ENCODE data around the gene SND1.
A peak's percentile ranks its signal among the peaks of the same experiment; 100 is the strongest.

Gene SND1

GRCh38 chr7:128123291-128124037 lies 471.5 kb downstream of the SND1 start:
- CTCF ChIA-PET, result interaction anchor here (0.7 to 1.4 kb wide), 3 partner anchors 13 to 85 kb away, joined by 3 to 5 read pairs (median 4); no protein-coding TSS in a partner anchor

GRCh38 chr7:128124786-128125185 lies 472.8 kb downstream of the SND1 start:
- TF ChIP-seq ZBTB44 (tag by site-specific recombination; IDR thresholded peaks at IDR 0.05), result no peak
- no peak for TF ChIP-seq MZF1 (tag by site-specific recombination; IDR thresholded peaks at IDR 0.05; ENCODE audit: borderline replicate concordance)
- no peak for TF ChIP-seq ZNF473 (tag by site-specific recombination; IDR thresholded peaks at IDR 0.05)
- no peak for TF ChIP-seq ZNF132 (tag by site-specific recombination; IDR thresholded peaks at IDR 0.05; ENCODE audit: borderline replicate concordance)
- POLR2A ChIA-PET, result no interaction called here
- Histone ChIP-seq H3K9me3 (ENCODE audit: control insufficient read depth, insufficient read depth, low read depth, low read length) (no peaks in the 10 kb centered on the region), H3K4me1 (ENCODE audit: control insufficient read depth, insufficient read depth, low read length) (no peaks in the 10 kb centered on the region), H3K36me3 (ENCODE audit: control insufficient read depth in 2 of 2, insufficient read depth in 1 of 2, low read length in 2 of 2) (no peaks in the 10 kb centered on the region), H3K4me3 (ENCODE audit: low read depth, low read length) (no peak overlapping the region), H3K27ac (ENCODE audit: extremely low read depth, low read depth, low read length) (no peak overlapping the region)
- CTCF ChIA-PET, result interaction anchor here (1.2 to 1.6 kb wide), 2 partner anchors 83 to 416 kb away, joined by 3 to 4 read pairs; no protein-coding TSS in a partner anchor

More at GRCh38 chr7:128123291-128124037, 471.5 kb downstream of the SND1 start:
- POLR2A ChIA-PET, result no interaction called here
- H3K27ac ChIP-seq (ENCODE audit: extremely low read depth, low read depth, low read length), result no peak overlapping the region
- H3K9me3 ChIP-seq (ENCODE audit: control insufficient read depth, insufficient read depth, low read depth, low read length), result no peaks in the 10 kb centered on the region
- H3K36me3 ChIP-seq (ENCODE audit: control insufficient read depth in 2 of 2, insufficient read depth in 1 of 2, low read length in 2 of 2), result no peaks in the 10 kb centered on the region
- no peak overlapping the region for H3K4me3 ChIP-seq (ENCODE audit: low read depth, low read length)
- no peaks in the 10 kb centered on the region for H3K4me1 ChIP-seq (ENCODE audit: control insufficient read depth, insufficient read depth, low read length)
- no peak for TF ChIP-seq PATZ1 (tag by site-specific recombination; IDR thresholded peaks at IDR 0.05)
- no peak for TF ChIP-seq ZNF768 (tag by site-specific recombination; IDR thresholded peaks at IDR 0.05)
- TF ChIP-seq ZNF354C (tag by site-specific recombination; IDR thresholded peaks at IDR 0.05; ENCODE audit: borderline replicate concordance, low read depth), result no peak
- no peak for TF ChIP-seq ZNF416 (tag by site-specific recombination; IDR thresholded peaks at IDR 0.05)
- TF ChIP-seq ZNF571 (tag by site-specific recombination; IDR thresholded peaks at IDR 0.05), result no peak
- peak; percentile 71 for TF ChIP-seq ZIC2 (tag by site-specific recombination; IDR thresholded peaks at IDR 0.05)

GRCh38 chr7:128125816-128126215 lies 473.8 kb downstream of the SND1 start:
- no peaks in the 10 kb centered on the region for H3K36me3 ChIP-seq (ENCODE audit: control insufficient read depth in 2 of 2, insufficient read depth in 1 of 2, low read length in 2 of 2)
- POLR2A ChIA-PET, result no interaction called here
- CTCF ChIA-PET, result interaction anchor here (1.0 to 1.6 kb wide), 3 partner anchors 82 to 417 kb away, joined by 3 to 4 read pairs (median 3); no protein-coding TSS in a partner anchor
- no peak overlapping the region for H3K27ac ChIP-seq (ENCODE audit: extremely low read depth, low read depth, low read length)
- H3K4me3 ChIP-seq (ENCODE audit: low read depth, low read length), result no peak overlapping the region
- no peaks in the 10 kb centered on the region for H3K9me3 ChIP-seq (ENCODE audit: control insufficient read depth, insufficient read depth, low read depth, low read length)
- no peaks in the 10 kb centered on the region for H3K4me1 ChIP-seq (ENCODE audit: control insufficient read depth, insufficient read depth, low read length)
- TF ChIP-seq ZNF544 (tag by site-specific recombination; IDR thresholded peaks at IDR 0.05) (no peak), ZNF768 (tag by site-specific recombination; IDR thresholded peaks at IDR 0.05) (no peak), SP7 (tag by site-specific recombination; IDR thresholded peaks at IDR 0.05) (no peak), SCRT1 (tag by site-specific recombination; IDR thresholded peaks at IDR 0.05; ENCODE audit: borderline replicate concordance) (no peak), ZNF19 (tag by site-specific recombination; IDR thresholded peaks at IDR 0.05; ENCODE audit: low read depth) (no peak), ZNF202 (tag by site-specific recombination; IDR thresholded peaks at IDR 0.05; ENCODE audit: borderline replicate concordance) (no peak), ZNF148 (tag by site-specific recombination; IDR thresholded peaks at IDR 0.05; ENCODE audit: borderline replicate concordance) (no peak), ZNF394 (tag by site-specific recombination; IDR thresholded peaks at IDR 0.05; ENCODE audit: borderline replicate concordance) (no peak), ZNF121 (tag by site-specific recombination; IDR thresholded peaks at IDR 0.05) (no peak), ZNF114 (tag by site-specific recombination; IDR thresholded peaks at IDR 0.05) (no peak), ZNF133 (tag by site-specific recombination; IDR thresholded peaks at IDR 0.05) (no peak), TCF7L2 (IDR thresholded peaks at IDR 0.05; ENCODE audit: borderline replicate concordance, low read depth, low read length) (no peak), FEZF1 (tag by site-specific recombination; IDR thresholded peaks at IDR 0.05) (no peak), SETDB1 (IDR thresholded peaks at IDR 0.05; ENCODE audit: insufficient read length, low read length) (no peak), ZNF843 (tag by site-specific recombination; IDR thresholded peaks at IDR 0.05) (no peak), KLF1 (tag by site-specific recombination; IDR thresholded peaks at IDR 0.05) (no peak), KLF8 (tag by site-specific recombination; IDR thresholded peaks at IDR 0.05) (no peak)
